IMR-90 (cell line): ENCODE measurements around the gene H1-8. TPM values are rescaled to one million over a fixed set of nuclear protein-coding genes. Genes with fewer than 3 reads are reported as not detected.

Experiments used
- ATAC-seq: fragments of 200-7000 bp; cut with Tn5 transposase; 2 replicates; pipeline ENCODE4 v1.9.1; 2020; ENCODE audit warnings: low read depth, mild to moderate bottlenecking, moderate library complexity
- BruUV-seq: library from RNA; stranded (reverse); fragments of 400-500 nt; replicated peaks from 2 replicates; lab custom pipeline; 2021; lab: Mats Ljungman, UMichigan
- CTCF ChIA-PET: fragments of 300-600 bp; formaldehyde crosslinking; extraction: SDS; loops from one replicate; lab custom pipeline; 2021; ENCODE audit warnings: antibody characterized with exemption; lab: Yijun Ruan, JAX
- POLR2A ChIA-PET: fragments of 300-600 bp; sonication (Branson Sonifier 250); formaldehyde crosslinking; loops from one replicate; lab custom pipeline; 2022; ENCODE audit warnings: antibody characterized with exemption; ENCODE audit not compliant: unreplicated experiment; lab: Charles Lee
- DNase-seq: peaks from one replicate; pipeline ENCODE4 v3.0.0; 2013
- H2AFZ ChIP-seq: replicated peaks from 2 replicates; pipeline ENCODE3; 2013; ENCODE audit warnings: low read length, mild to moderate bottlenecking; ENCODE audit not compliant: poor library complexity
- H2AK5ac ChIP-seq: 2 replicates; pipeline ENCODE4 v1.6.1; 2013; ENCODE audit warnings: low read depth, low read length, inconsistent platforms
- H2AK9ac ChIP-seq: replicated peaks from 2 replicates; pipeline ENCODE3; 2013; ENCODE audit warnings: mild to moderate bottlenecking, low read depth, low read length, moderate library complexity; ENCODE audit not compliant: poor library complexity
- H2BK120ac ChIP-seq: 2 replicates; pipeline ENCODE4 v1.6.1; 2013; ENCODE audit warnings: low read depth, low read length, inconsistent platforms
- H2BK15ac ChIP-seq: 3 replicates; pipeline ENCODE4 v1.6.1; 2013; ENCODE audit warnings: low read depth, low read length, inconsistent platforms
- H2BK20ac ChIP-seq: 2 replicates; pipeline ENCODE4 v1.6.1; 2013; ENCODE audit warnings: low read depth, mild to moderate bottlenecking, inconsistent platforms, low read length, moderate library complexity
- H2BK5ac ChIP-seq: 2 replicates; pipeline ENCODE4 v1.6.1; 2013; ENCODE audit warnings: mild to moderate bottlenecking, low read depth, low read length, inconsistent platforms; ENCODE audit not compliant: poor library complexity, severe bottlenecking
- H3K14ac ChIP-seq: replicated peaks from 2 replicates; pipeline ENCODE4 v1.6.1; 2013; ENCODE audit warnings: low read depth, low read length, inconsistent platforms
- H3K18ac ChIP-seq: 2 replicates; pipeline ENCODE4 v1.6.1; 2013; ENCODE audit warnings: low read depth, low read length, control low read depth
- H3K23ac ChIP-seq: 2 replicates; pipeline ENCODE4 v1.6.1; 2013; ENCODE audit warnings: low read depth, low read length, inconsistent platforms
- H3K27ac ChIP-seq: 2 replicates; pipeline ENCODE4 v1.5.1; 2013; ENCODE audit warnings: mild to moderate bottlenecking, control low read depth, low read length; ENCODE audit not compliant: insufficient read depth
- H3K27me3 ChIP-seq: 2 replicates; pipeline ENCODE4 v1.6.1; 2013; ENCODE audit warnings: low read length; ENCODE audit not compliant: control insufficient read depth, insufficient read depth
- H3K36me3 ChIP-seq: 2 replicates; pipeline ENCODE4 v1.6.1; 2013; ENCODE audit warnings: low read length, mixed read lengths; ENCODE audit not compliant: control insufficient read depth, insufficient read depth
- H3K4ac ChIP-seq: 2 replicates; pipeline ENCODE4 v1.6.1; 2013; ENCODE audit warnings: low read depth, low read length, inconsistent platforms
- H3K4me1 ChIP-seq: 2 replicates; pipeline ENCODE4 v1.6.1; 2013; ENCODE audit warnings: low read length, mixed read lengths; ENCODE audit not compliant: control insufficient read depth, insufficient read depth
- H3K4me2 ChIP-seq: 2 replicates; pipeline ENCODE4 v1.6.1; 2013; ENCODE audit warnings: low read depth, mild to moderate bottlenecking, control low read depth, low read length, moderate library complexity
- H3K4me3 ChIP-seq: 2 replicates; pipeline ENCODE4 v1.5.1; 2013; ENCODE audit warnings: low read depth, mild to moderate bottlenecking, control low read depth, low read length, moderate library complexity; ENCODE audit not compliant: insufficient read depth
- H3K56ac ChIP-seq: 2 replicates; pipeline ENCODE4 v1.6.1; 2013; ENCODE audit warnings: low read length, inconsistent platforms; ENCODE audit not compliant: insufficient read depth; ENCODE audit errors: extremely low read depth
- H3K79me1 ChIP-seq, 2 experiments: 2 replicates each; pipeline ENCODE4 v1.6.1; 2013; ENCODE audit warnings: low read length in 2 of 2, inconsistent platforms in 1 of 2, low read depth in 1 of 2
- H3K9ac ChIP-seq: 2 replicates; pipeline ENCODE4 v1.6.1; 2013; ENCODE audit warnings: low read depth, low read length, control low read depth
- H3K9me1 ChIP-seq: 2 replicates; pipeline ENCODE4 v1.6.1; 2013; ENCODE audit warnings: low read length, inconsistent platforms; ENCODE audit not compliant: insufficient read depth
- H3K9me3 ChIP-seq: 2 replicates; pipeline ENCODE4 v1.6.1; 2013; ENCODE audit warnings: low read length; ENCODE audit not compliant: control insufficient read depth, insufficient read depth
- H4K20me1 ChIP-seq: 2 replicates; pipeline ENCODE4 v1.6.1; 2013; ENCODE audit warnings: low read length, inconsistent platforms; ENCODE audit not compliant: insufficient read depth
- H4K5ac ChIP-seq: 2 replicates; pipeline ENCODE4 v1.6.1; 2013; ENCODE audit warnings: mild to moderate bottlenecking, low read depth, low read length, control low read depth
- H4K8ac ChIP-seq, 2 experiments: 2 replicates each; pipeline ENCODE4 v1.6.1; 2013; ENCODE audit warnings: low read depth in 2 of 2, low read length in 2 of 2, control low read depth in 1 of 2, inconsistent platforms in 1 of 2
- H4K91ac ChIP-seq: 2 replicates; pipeline ENCODE4 v1.6.1; 2013; ENCODE audit warnings: low read depth, low read length, inconsistent platforms; ENCODE audit not compliant: insufficient read depth
- BHLHE40 ChIP-seq: fragments of 150-350 bp; IDR thresholded peaks from 2 replicates; pipeline ENCODE4 v1.6.1; 2016; ENCODE audit warnings: mild to moderate bottlenecking, low read depth, low read length
- CEBPB ChIP-seq: IDR thresholded peaks from 2 replicates; pipeline ENCODE4 v1.6.1; 2012; ENCODE audit warnings: low read depth, low read length, improper control_type of control experiment
- CHD1 ChIP-seq: IDR thresholded peaks from 2 replicates; pipeline ENCODE4 v1.6.1; 2012; ENCODE audit warnings: low read depth, low read length, improper control_type of control experiment
- CTCF ChIP-seq: conservative IDR thresholded peaks from 2 replicates; pipeline ENCODE4 v1.5.1; 2012; ENCODE audit warnings: mild to moderate bottlenecking, low read depth, low read length, improper control_type of control experiment
- FOS ChIP-seq: fragments of 150-350 bp; IDR thresholded peaks from 2 replicates; pipeline ENCODE4 v1.6.1; 2016; ENCODE audit warnings: low read depth, low read length
- MAFK ChIP-seq: IDR thresholded peaks from 2 replicates; pipeline ENCODE4 v1.6.1; 2012; ENCODE audit warnings: low read depth, low read length, improper control_type of control experiment
- MAZ ChIP-seq: IDR thresholded peaks from 2 replicates; pipeline ENCODE4 v1.6.1; 2012; ENCODE audit warnings: low read depth, mild to moderate bottlenecking, low read length, improper control_type of control experiment, moderate library complexity, borderline replicate concordance
- MXI1 ChIP-seq: IDR thresholded peaks from 2 replicates; pipeline ENCODE4 v1.6.1; 2012; ENCODE audit warnings: low read depth, mild to moderate bottlenecking, low read length, moderate library complexity, borderline replicate concordance
- NFE2L2 ChIP-seq: fragments of 150-350 bp; IDR thresholded peaks from 2 replicates; pipeline ENCODE4 v1.6.1; 2016; ENCODE audit warnings: low read depth, mild to moderate bottlenecking, low read length
- POLR2A ChIP-seq: IDR thresholded peaks from 2 replicates; pipeline ENCODE4 v1.6.1; 2012; ENCODE audit warnings: mild to moderate bottlenecking, low read depth, low read length
- RFX5 ChIP-seq: IDR thresholded peaks from 2 replicates; pipeline ENCODE4 v1.8.0; 2012; ENCODE audit warnings: low read depth, mild to moderate bottlenecking, low read length, moderate library complexity
- USF2 ChIP-seq: fragments of 150-350 bp; IDR thresholded peaks from 2 replicates; pipeline ENCODE4 v1.6.1; 2017; ENCODE audit warnings: mild to moderate bottlenecking, antibody characterized with exemption, low read length, low read depth
- WGBS, 2 experiments: methylation state at CpG; one replicate each; pipeline versions ENCODE4 v1.1.5 to v1.1.7; 2013; ENCODE audit warnings: missing lambda C conversion rate in 2 of 2; ENCODE audit not compliant: insufficient read length in 1 of 2; ENCODE audit errors: extremely low coverage in 2 of 2; 5-methylcytosine and 5-hydroxymethylcytosine counted together
- dilution Hi-C: fragments of 300-500 bp; cut with HindIII; formaldehyde crosslinking; loops from one replicate; pipeline ENCODE4 v1.14.3; 2018; ENCODE audit warnings: low sequenced_read_pairs; ENCODE audit not compliant: unreplicated experiment
- in situ Hi-C: fragments of 300-500 bp; cut with MboI; formaldehyde crosslinking; loops from 3 replicates; pipeline ENCODE4 v1.14.3; 2019; ENCODE audit warnings: low sequenced_read_pairs, inconsistent platforms, mixed read lengths
- intact Hi-C: fragments of 100-400 bp; cut with micrococcal nuclease; formaldehyde crosslinking; loops from 2 replicates; pipeline ENCODE4 v1.10.0; 2022
- polyA plus RNA-seq, 3 experiments: library from polyadenylated mRNA; depleted of rRNA; stranded (reverse); fragments of >200 nt; gene quantifications; 2 replicates each; pipeline ENCODE4 v1.2.3, GENCODE V29; 2012; ENCODE audit warnings: low replicate concordance in 1 of 3
- total RNA-seq: library from RNA; depleted of rRNA; stranded (reverse); fragments of >200 nt; gene quantifications from 2 replicates; pipeline ENCODE4 v1.2.3, GENCODE V29; 2012

H1-8 gene
- total and polyA plus RNA-seq, 2 of the 4 experiments (the other 2 are of a cell fraction): not detected

GRCh38 chr3:129501630-129502029 is 41.3 kb upstream of the H1-8 start:
- no peak overlapping the region for H3K9ac ChIP-seq
- H2AFZ ChIP-seq: no peak overlapping the region
- TF ChIP-seq FOS (no peak), CTCF (no peak), CHD1 (no peak), NFE2L2 (no peak), CEBPB (no peak), MXI1 (no peak), RFX5 (no peak), MAZ (no peak), BHLHE40 (no peak), POLR2A (no peak), USF2 (no peak), MAFK (no peak)
- no peak overlapping the region for H4K8ac ChIP-seq
- ATAC-seq (no peak), DNase-seq (no peak)
- H2BK120ac ChIP-seq: no peak overlapping the region
- no peak overlapping the region for H3K27ac ChIP-seq
- no peak overlapping the region for H3K4me3 ChIP-seq
- no peak overlapping the region for H3K23ac ChIP-seq
- in situ Hi-C loops (no loop called here), intact Hi-C loops (no loop called here), dilution Hi-C loops (no loop called here)
- H2BK15ac ChIP-seq: no peak overlapping the region
- peaks cover 9% of the 10 kb centered on the region for H3K36me3 ChIP-seq
- no peaks in the 10 kb centered on the region for H3K9me3 ChIP-seq
- H3K56ac ChIP-seq: no peak overlapping the region
- no peak overlapping the region for H3K14ac ChIP-seq
- H3K4ac ChIP-seq: no peak overlapping the region
- peak overlapping the region; percentile 11; the same call in 1 of the 2 replicates for H4K91ac ChIP-seq
- no peak overlapping the region for H3K4me2 ChIP-seq
- POLR2A ChIA-PET: no interaction called here
- no CpG with 5 or more reads among the region's 5 CpGs for WGBS, 2 experiments
- H3K27me3 ChIP-seq: no peaks in the 10 kb centered on the region
- peaks cover 20% of the 10 kb centered on the region for H3K4me1 ChIP-seq
- H3K18ac ChIP-seq: no peak overlapping the region
- no peak overlapping the region for H4K5ac ChIP-seq
- BruUV-seq: no TSS peak
- no peak overlapping the region for H2AK5ac ChIP-seq
- H3K79me1 ChIP-seq: 0 out of 4 replicates have a peak, but pooled peaks cover 0 to under 1% of the 10 kb centered on the region in 2 experiments
- peak overlapping the region; percentile 34 for H2AK9ac ChIP-seq
- peaks cover 8% of the 10 kb centered on the region; the same call in 1 of the 2 replicates for H3K9me1 ChIP-seq
- no peaks in the 10 kb centered on the region for H4K20me1 ChIP-seq
- no peak overlapping the region for H2BK5ac ChIP-seq
- H2BK20ac ChIP-seq: no peak overlapping the region
- CTCF ChIA-PET: no interaction called here
